Activated naive CD8-positive, alpha-beta T cell treated with anti-CD3 and anti-CD28 coated beads, Interleukin-2, amount 50 U/mL, for 24 hours (primary cell): ENCODE results near the gene ADAMTSL5.
"Not testable (repeated sequence)": the region's sequence is repeated elsewhere in the genome, so short reads cannot be mapped to it uniquely, and the experiment has no call there.

Experiments
- ATAC-seq: fragments of 150-1000 bp; cut with Tn5 transposase; one replicate; pipeline ENCODE4 v1.10.0; 2021
- DNase-seq: peaks from one replicate; pipeline ENCODE4 v3.0.0; 2021
- H3K27ac Mint-ChIP-seq: one replicate; pipeline ENCODE4 v1.8.0; 2021; ENCODE audit warnings: mild to moderate bottlenecking, mixed read lengths
- H3K27me3 Mint-ChIP-seq: one replicate; pipeline ENCODE4 v1.8.0; 2021; ENCODE audit warnings: mixed read lengths
- H3K36me3 Mint-ChIP-seq: one replicate; pipeline ENCODE4 v1.8.0; 2021; ENCODE audit warnings: low read depth, mixed read lengths
- H3K4me1 Mint-ChIP-seq: one replicate; pipeline ENCODE4 v1.8.0; 2021; ENCODE audit warnings: mixed read lengths
- H3K4me3 Mint-ChIP-seq: one replicate; pipeline ENCODE4 v1.8.0; 2021; ENCODE audit warnings: mild to moderate bottlenecking, moderate library complexity, mixed read lengths
- H3K9me3 Mint-ChIP-seq: one replicate; pipeline ENCODE4 v1.8.0; 2021; ENCODE audit warnings: mixed read lengths

Gene ADAMTSL5

GRCh38 chr19:1538978-1539377 lies 26.2 kb upstream of the ADAMTSL5 start:
- peaks cover 40% of the 10 kb centered on the region for H3K27me3 Mint-ChIP-seq
- H3K36me3 Mint-ChIP-seq, result no peaks in the 10 kb centered on the region
- H3K9me3 Mint-ChIP-seq, result no peaks in the 10 kb centered on the region
- no peak overlapping the region for H3K4me3 Mint-ChIP-seq
- ATAC-seq (no peak), DNase-seq (no peak)
- no peak overlapping the region for H3K27ac Mint-ChIP-seq
- no peaks in the 10 kb centered on the region for H3K4me1 Mint-ChIP-seq

- not testable (repeated sequence) for H3K36me3 Mint-ChIP-seq, H3K9me3 Mint-ChIP-seq, ATAC-seq, H3K27ac Mint-ChIP-seq, H3K4me1 Mint-ChIP-seq, DNase-seq, H3K4me3 Mint-ChIP-seq
- H3K27me3 Mint-ChIP-seq, result peaks cover 34% of the 10 kb centered on the region
Measured at GRCh38 chr19:1535699-1536098, 22.9 kb upstream of the ADAMTSL5 start.

- DNase-seq (no peak), ATAC-seq (no peak)
- Mint-ChIP-seq H3K4me1 (no peaks in the 10 kb centered on the region), H3K9me3 (no peaks in the 10 kb centered on the region), H3K27me3 (peaks cover 27% of the 10 kb centered on the region), H3K27ac (no peak overlapping the region), H3K4me3 (no peak overlapping the region), H3K36me3 (no peaks in the 10 kb centered on the region)
Measured at GRCh38 chr19:1534972-1535371, 22.2 kb upstream of the ADAMTSL5 start.

- DNase-seq (no peak), ATAC-seq (no peak)
- Mint-ChIP-seq H3K9me3 (no peaks in the 10 kb centered on the region), H3K4me3 (no peak overlapping the region), H3K27me3 (peaks cover 23% of the 10 kb centered on the region), H3K27ac (no peak overlapping the region), H3K4me1 (no peaks in the 10 kb centered on the region), H3K36me3 (no peaks in the 10 kb centered on the region)
Measured at GRCh38 chr19:1533510-1534150, 20.8 kb upstream of the ADAMTSL5 start.

- ATAC-seq (no peak), DNase-seq (no peak)
- Mint-ChIP-seq H3K27ac (no peak overlapping the region), H3K27me3 (peaks cover 25% of the 10 kb centered on the region), H3K4me1 (no peaks in the 10 kb centered on the region), H3K9me3 (no peaks in the 10 kb centered on the region), H3K4me3 (no peak overlapping the region), H3K36me3 (no peaks in the 10 kb centered on the region)
Measured at GRCh38 chr19:1532003-1532402, 19.2 kb upstream of the ADAMTSL5 start.

GRCh38 chr19:1531587-1531986 lies 18.8 kb upstream of the ADAMTSL5 start:
- no peak overlapping the region for H3K4me3 Mint-ChIP-seq
- H3K9me3 Mint-ChIP-seq, result no peaks in the 10 kb centered on the region
- ATAC-seq (no peak), DNase-seq (no peak)
- peaks cover 26% of the 10 kb centered on the region for H3K27me3 Mint-ChIP-seq
- no peaks in the 10 kb centered on the region for H3K36me3 Mint-ChIP-seq
- H3K4me1 Mint-ChIP-seq, result no peaks in the 10 kb centered on the region
- H3K27ac Mint-ChIP-seq, result no peak overlapping the region

- not testable (repeated sequence) for DNase-seq, H3K9me3 Mint-ChIP-seq, H3K4me3 Mint-ChIP-seq, ATAC-seq, H3K27ac Mint-ChIP-seq, H3K36me3 Mint-ChIP-seq, H3K4me1 Mint-ChIP-seq
- peaks cover 32% of the 10 kb centered on the region for H3K27me3 Mint-ChIP-seq
Measured at GRCh38 chr19:1530856-1531255, 18.0 kb upstream of the ADAMTSL5 start.

- Mint-ChIP-seq H3K4me1 (peaks cover 3% of the 10 kb centered on the region), H3K9me3 (no peaks in the 10 kb centered on the region), H3K27ac (no peak overlapping the region), H3K36me3 (no peaks in the 10 kb centered on the region), H3K27me3 (peaks cover 32% of the 10 kb centered on the region), H3K4me3 (no peak overlapping the region)
- ATAC-seq (no peak), DNase-seq (no peak)
Measured at GRCh38 chr19:1529430-1529816, 16.6 kb upstream of the ADAMTSL5 start.

GRCh38 chr19:1528596-1529429 lies 16.0 kb upstream of the ADAMTSL5 start:
- Mint-ChIP-seq H3K4me3 (no peak overlapping the region), H3K27me3 (peaks cover 34% of the 10 kb centered on the region), H3K4me1 (peaks cover 4% of the 10 kb centered on the region), H3K9me3 (no peaks in the 10 kb centered on the region), H3K36me3 (no peaks in the 10 kb centered on the region), H3K27ac (no peak overlapping the region)
- DNase-seq (no peak), ATAC-seq (no peak)

- H3K9me3 Mint-ChIP-seq, result no peaks in the 10 kb centered on the region
- H3K4me1 Mint-ChIP-seq, result peaks cover 4% of the 10 kb centered on the region
- no peak overlapping the region for H3K27ac Mint-ChIP-seq
- H3K27me3 Mint-ChIP-seq, result peaks cover 37% of the 10 kb centered on the region
- no peak overlapping the region for H3K4me3 Mint-ChIP-seq
- DNase-seq, result no peak
- no peaks in the 10 kb centered on the region for H3K36me3 Mint-ChIP-seq
- no peak for ATAC-seq
Measured at GRCh38 chr19:1527650-1528309, 15.0 kb upstream of the ADAMTSL5 start.

GRCh38 chr19:1526979-1527649 lies 14.3 kb upstream of the ADAMTSL5 start:
- no peaks in the 10 kb centered on the region for H3K9me3 Mint-ChIP-seq
- peaks cover 4% of the 10 kb centered on the region for H3K4me1 Mint-ChIP-seq
- H3K4me3 Mint-ChIP-seq, result no peak overlapping the region
- H3K27ac Mint-ChIP-seq, result no peak overlapping the region
- ATAC-seq, result no peak
- no peaks in the 10 kb centered on the region for H3K36me3 Mint-ChIP-seq
- H3K27me3 Mint-ChIP-seq, result peaks cover 37% of the 10 kb centered on the region
- DNase-seq, result no peak

GRCh38 chr19:1526066-1526778 lies 13.4 kb upstream of the ADAMTSL5 start:
- Mint-ChIP-seq H3K27ac (no peak overlapping the region), H3K36me3 (no peaks in the 10 kb centered on the region), H3K9me3 (no peaks in the 10 kb centered on the region), H3K4me1 (peaks cover 4% of the 10 kb centered on the region), H3K4me3 (no peak overlapping the region), H3K27me3 (peaks cover 35% of the 10 kb centered on the region)
- DNase-seq, result no peak
- ATAC-seq, result no peak

GRCh38 chr19:1525343-1525742 lies 12.5 kb upstream of the ADAMTSL5 start:
- Mint-ChIP-seq H3K9me3 (no peaks in the 10 kb centered on the region), H3K36me3 (no peaks in the 10 kb centered on the region), H3K4me1 (peaks cover 4% of the 10 kb centered on the region), H3K27ac (no peak overlapping the region), H3K27me3 (peaks cover 33% of the 10 kb centered on the region), H3K4me3 (no peak overlapping the region)
- ATAC-seq (no peak), DNase-seq (no peak)

GRCh38 chr19:1524972-1525325 lies 12.1 kb upstream of the ADAMTSL5 start:
- ATAC-seq (no peak), DNase-seq (no peak)
- Mint-ChIP-seq H3K4me1 (peaks cover 4% of the 10 kb centered on the region), H3K9me3 (no peaks in the 10 kb centered on the region), H3K27ac (no peak overlapping the region), H3K36me3 (no peaks in the 10 kb centered on the region), H3K27me3 (peaks cover 33% of the 10 kb centered on the region), H3K4me3 (no peak overlapping the region)
